Stimulated activated memory B cell treated with anti-CD40 and anti-IgM and Interleukin-4, amounts not matched to agents 10 μg/mL and 1 μg/mL and 100 μg/mL, for 72 hours (primary cell): ENCODE measurements around the gene AP1M1.
"Not testable (repeated sequence)": the region's sequence is repeated elsewhere in the genome, so short reads cannot be mapped to it uniquely, and the experiment has no call there.

ENCODE experiments used
- ATAC-seq: fragments of 150-1000 bp; cut with Tn5 transposase; 2 replicates; pipeline ENCODE4 v1.10.0; 2021
- H3K27ac Mint-ChIP-seq: one replicate; pipeline ENCODE4 v1.8.0; 2022; ENCODE audit warnings: mild to moderate bottlenecking, mixed read lengths
- H3K27me3 Mint-ChIP-seq: one replicate; pipeline ENCODE4 v1.8.0; 2022; ENCODE audit warnings: mixed read lengths
- H3K36me3 Mint-ChIP-seq: one replicate; pipeline ENCODE4 v1.8.0; 2022; ENCODE audit warnings: mixed read lengths
- H3K4me1 Mint-ChIP-seq: one replicate; pipeline ENCODE4 v1.8.0; 2022; ENCODE audit warnings: mixed read lengths
- H3K4me3 Mint-ChIP-seq: one replicate; pipeline ENCODE4 v1.8.0; 2022; ENCODE audit warnings: mild to moderate bottlenecking, moderate library complexity, mixed read lengths
- H3K9me3 Mint-ChIP-seq: one replicate; pipeline ENCODE4 v1.8.0; 2022; ENCODE audit warnings: mixed read lengths

Gene AP1M1

DNA sequence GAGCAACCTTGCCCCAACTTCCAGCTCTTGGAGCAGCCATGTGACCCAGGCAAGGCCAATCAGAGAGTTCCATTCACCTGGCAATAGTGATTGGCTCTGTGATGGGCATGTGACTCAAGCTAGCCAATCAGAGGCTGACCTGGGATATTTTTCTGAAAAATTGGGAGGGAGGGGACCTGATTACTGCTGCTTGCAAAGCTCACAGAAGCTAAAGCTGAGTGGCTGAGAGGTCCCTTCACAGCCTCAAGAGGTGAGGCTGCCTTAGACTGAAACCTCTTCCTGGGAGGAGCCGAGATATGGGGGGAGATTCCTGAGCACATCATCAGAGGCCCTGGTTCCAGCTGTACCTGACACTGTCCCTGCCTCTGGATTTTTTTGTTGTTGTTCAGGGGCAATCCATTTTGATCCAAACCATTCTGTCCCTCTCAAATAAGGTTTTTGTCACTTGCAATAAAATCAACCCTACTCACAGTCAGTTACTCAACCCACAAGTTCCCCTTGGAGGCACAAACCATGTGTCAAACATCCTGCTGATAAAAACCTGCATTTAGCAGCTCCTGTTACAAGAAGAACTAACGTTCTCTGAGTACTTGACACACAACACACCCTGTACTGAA lies 29.1 kb upstream of the AP1M1 start:
- H3K27ac Mint-ChIP-seq: peak overlapping the region; percentile 42
- no peaks in the 10 kb centered on the region for H3K36me3 Mint-ChIP-seq
- H3K27me3 Mint-ChIP-seq: no peaks in the 10 kb centered on the region
- ATAC-seq: no peak
- no peak overlapping the region for H3K4me3 Mint-ChIP-seq
- no peaks in the 10 kb centered on the region for H3K9me3 Mint-ChIP-seq
- peaks cover 53% of the 10 kb centered on the region for H3K4me1 Mint-ChIP-seq

DNA sequence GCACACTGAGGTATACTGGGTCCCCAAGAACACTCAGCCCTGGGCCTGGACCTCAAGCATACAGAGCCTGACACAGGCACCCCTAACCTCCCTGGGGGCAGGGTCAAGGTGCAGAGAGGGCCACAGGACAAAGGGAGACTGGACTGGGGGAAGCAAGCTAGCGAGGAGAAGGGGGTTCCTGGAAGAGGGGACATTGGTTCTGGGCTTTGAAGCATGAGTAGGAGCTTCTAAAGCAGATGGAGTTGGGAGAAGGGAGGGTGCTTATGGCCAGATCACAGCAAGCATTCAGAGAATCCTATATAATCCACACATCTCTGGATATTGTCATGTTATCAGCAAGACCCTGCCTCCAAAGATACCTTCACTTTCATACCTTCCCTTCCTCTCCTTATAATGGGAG lies 27.6 kb upstream of the AP1M1 start:
- peaks cover 54% of the 10 kb centered on the region for H3K4me1 Mint-ChIP-seq
- no peak overlapping the region for H3K4me3 Mint-ChIP-seq
- H3K27ac Mint-ChIP-seq: peak overlapping the region; percentile 42
- no peak for ATAC-seq
- no peaks in the 10 kb centered on the region for H3K9me3 Mint-ChIP-seq
- no peaks in the 10 kb centered on the region for H3K27me3 Mint-ChIP-seq
- H3K36me3 Mint-ChIP-seq: no peaks in the 10 kb centered on the region

DNA sequence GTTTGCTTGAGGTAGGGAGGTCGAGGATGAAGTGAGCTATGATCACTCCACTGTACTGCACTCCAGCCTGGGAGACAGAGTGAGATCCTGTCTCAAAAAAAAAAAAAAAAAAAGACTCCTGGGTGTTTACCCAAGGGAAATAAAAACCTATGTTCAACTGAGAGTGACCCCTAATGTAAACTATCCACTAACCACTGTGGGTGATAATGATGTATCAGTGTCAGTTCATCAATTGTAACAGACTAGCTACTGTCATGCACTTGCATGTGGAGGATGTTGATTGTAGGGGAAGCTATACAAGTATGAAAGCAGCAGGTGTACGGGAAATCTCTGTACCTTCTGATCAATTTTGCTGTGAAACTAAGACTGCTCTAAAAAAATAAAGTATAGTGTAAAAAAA lies 21.8 kb upstream of the AP1M1 start:
- Mint-ChIP-seq H3K36me3 (no peaks in the 10 kb centered on the region), H3K27ac (no peak overlapping the region), H3K4me3 (no peak overlapping the region), H3K9me3 (no peaks in the 10 kb centered on the region), H3K4me1 (peaks cover 41% of the 10 kb centered on the region), H3K27me3 (no peaks in the 10 kb centered on the region)
- no peak for ATAC-seq

DNA sequence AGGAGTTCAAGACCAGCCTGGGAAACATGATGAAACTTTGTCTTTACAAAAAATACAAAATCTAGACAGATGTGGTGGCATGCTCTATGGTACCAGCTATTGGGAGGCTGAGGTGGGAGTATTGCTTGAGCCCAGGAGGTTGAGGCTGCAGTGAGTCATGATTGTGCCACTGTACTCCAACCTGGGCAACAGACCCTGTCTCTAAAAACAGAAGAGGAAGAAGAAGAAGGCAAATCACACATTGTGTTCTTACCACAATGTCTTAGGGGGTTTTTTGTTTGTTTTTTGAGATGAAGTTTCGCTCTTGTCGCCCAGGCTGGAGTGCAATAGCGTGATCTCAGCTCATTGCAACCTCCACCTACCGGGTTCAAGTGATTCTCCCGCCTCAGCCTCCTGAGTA lies 18.8 kb upstream of the AP1M1 start:
- H3K36me3 Mint-ChIP-seq, H3K9me3 Mint-ChIP-seq, H3K27me3 Mint-ChIP-seq, H3K4me3 Mint-ChIP-seq: not testable (repeated sequence)
- ATAC-seq: peak; percentile 59
- Mint-ChIP-seq H3K27ac (peak overlapping the region; percentile 12), H3K4me1 (peaks cover 26% of the 10 kb centered on the region)

DNA sequence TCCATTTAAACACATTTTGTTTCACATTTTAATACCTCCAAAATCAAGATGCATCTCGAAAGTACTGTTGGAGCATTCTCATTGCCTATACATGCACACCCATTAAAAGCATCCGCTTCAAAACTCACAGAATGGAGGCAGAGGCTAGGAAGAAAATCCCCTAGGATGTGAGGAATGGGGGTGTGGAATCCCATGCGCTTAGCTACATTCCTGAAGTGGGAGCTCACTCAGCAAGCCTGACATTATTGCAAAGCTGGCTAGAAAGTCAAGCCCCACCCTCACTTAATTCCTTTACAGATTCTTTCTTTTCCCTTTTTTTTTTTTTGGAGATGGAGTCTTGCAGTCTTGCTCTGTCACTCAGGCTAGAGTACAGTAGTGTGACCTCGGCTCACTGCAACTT lies 17.1 kb upstream of the AP1M1 start:
- Mint-ChIP-seq H3K4me3 (no peak overlapping the region), H3K27ac (no peak overlapping the region), H3K9me3 (no peaks in the 10 kb centered on the region), H3K4me1 (peaks cover 35% of the 10 kb centered on the region), H3K36me3 (peaks cover 5% of the 10 kb centered on the region), H3K27me3 (no peaks in the 10 kb centered on the region)
- ATAC-seq: no peak

DNA sequence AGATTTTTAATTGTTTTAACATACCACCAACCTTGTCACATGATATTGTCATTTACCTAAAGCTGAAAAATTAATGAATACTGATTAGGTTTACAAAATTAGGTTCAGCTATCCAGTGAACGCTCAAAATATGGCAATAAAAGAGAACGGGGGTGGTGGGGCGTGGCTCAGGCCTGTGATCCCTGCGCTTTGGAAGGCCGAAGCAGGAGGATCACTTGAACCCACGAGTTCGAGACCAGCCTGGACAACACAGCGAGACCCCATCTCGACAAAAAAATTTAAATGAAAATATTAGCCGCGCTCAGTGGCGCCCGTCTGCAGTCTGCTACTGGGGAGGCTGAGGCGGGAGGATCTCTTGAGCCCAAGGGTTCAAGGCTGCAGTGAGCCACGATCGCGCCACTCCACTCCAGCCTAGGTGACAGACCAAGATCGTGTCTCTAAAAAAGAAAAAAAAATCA lies 13.0 kb upstream of the AP1M1 start:
- H3K9me3 Mint-ChIP-seq: no peaks in the 10 kb centered on the region
- H3K4me1 Mint-ChIP-seq: peaks cover 49% of the 10 kb centered on the region
- no peaks in the 10 kb centered on the region for H3K27me3 Mint-ChIP-seq
- H3K4me3 Mint-ChIP-seq: peak overlapping the region; percentile 100
- no peak for ATAC-seq
- peak overlapping the region; percentile 100 for H3K27ac Mint-ChIP-seq
- H3K36me3 Mint-ChIP-seq: peaks cover 28% of the 10 kb centered on the region

DNA sequence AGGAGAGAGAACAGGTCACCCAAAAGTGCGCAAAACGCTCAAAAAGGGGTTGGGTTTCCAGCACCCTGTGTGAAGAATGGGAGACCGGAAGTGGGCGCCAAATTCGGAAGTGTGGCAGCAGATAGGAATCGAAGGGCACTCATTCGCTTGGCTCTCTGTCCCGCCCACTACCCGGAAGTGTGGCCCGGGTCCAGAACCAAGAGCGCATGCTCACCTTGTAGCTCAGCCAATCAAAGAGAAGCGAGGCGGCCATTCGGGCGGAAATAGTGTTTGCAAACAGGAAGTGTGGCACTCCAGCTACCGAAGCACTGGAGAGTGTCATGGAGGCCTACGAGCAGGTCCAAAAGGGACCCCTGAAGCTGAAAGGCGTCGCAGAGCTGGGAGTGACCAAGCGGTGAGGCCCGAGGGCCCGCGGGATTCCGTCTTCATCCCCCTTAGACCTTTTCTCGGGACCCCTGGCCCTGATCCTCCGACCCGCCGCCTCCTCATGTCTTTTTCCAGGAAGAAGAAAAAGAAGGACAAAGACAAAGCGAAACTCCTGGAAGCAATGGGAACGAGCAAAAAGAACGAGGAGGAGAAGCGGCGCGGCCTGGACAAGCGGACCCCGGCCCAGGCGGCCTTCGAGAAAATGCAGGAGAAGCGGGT lies 12.5 kb upstream of the AP1M1 start, which contains the start of gene FAM32A:
TSS of gene FAM32A (plus strand) at position 288 of the 645 bp plus-strand sequence. CDS start at position 321, 33 bp downstream.
- peak; percentile 96 for ATAC-seq
- no peaks in the 10 kb centered on the region for H3K27me3 Mint-ChIP-seq
- H3K9me3 Mint-ChIP-seq: no peaks in the 10 kb centered on the region
- peaks cover 34% of the 10 kb centered on the region for H3K36me3 Mint-ChIP-seq
- peak within 1 kb of the TSS; percentile 100 for H3K27ac Mint-ChIP-seq
- H3K4me1 Mint-ChIP-seq: peaks cover 44% of the 10 kb centered on the region
- H3K4me3 Mint-ChIP-seq: peak within 1 kb of the TSS; percentile 100

DNA sequence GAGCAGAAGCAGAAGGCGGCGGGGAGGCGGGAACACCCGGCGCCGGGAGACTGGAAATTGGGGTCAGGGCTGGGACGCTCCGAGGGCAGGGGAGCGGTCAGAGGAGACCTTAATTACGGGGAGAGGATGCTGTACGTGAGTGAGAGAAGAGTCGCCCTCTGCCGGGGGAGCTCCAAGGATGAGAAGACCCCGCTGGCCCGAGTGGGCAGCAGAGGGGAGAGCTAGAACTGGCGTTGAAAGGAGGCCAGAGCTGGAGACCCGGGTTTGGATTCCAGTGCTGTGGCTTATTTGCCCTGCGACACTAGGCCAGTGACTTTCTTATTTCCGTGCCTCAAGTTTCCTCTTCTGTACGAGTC lies 12.0 kb upstream of the AP1M1 start:
- no peaks in the 10 kb centered on the region for H3K27me3 Mint-ChIP-seq
- peaks cover 39% of the 10 kb centered on the region for H3K36me3 Mint-ChIP-seq
- no peaks in the 10 kb centered on the region for H3K9me3 Mint-ChIP-seq
- H3K4me1 Mint-ChIP-seq: peaks cover 44% of the 10 kb centered on the region
- peak overlapping the region; percentile 100 for H3K27ac Mint-ChIP-seq
- ATAC-seq: peak; percentile 57
- H3K4me3 Mint-ChIP-seq: peak overlapping the region; percentile 100

DNA sequence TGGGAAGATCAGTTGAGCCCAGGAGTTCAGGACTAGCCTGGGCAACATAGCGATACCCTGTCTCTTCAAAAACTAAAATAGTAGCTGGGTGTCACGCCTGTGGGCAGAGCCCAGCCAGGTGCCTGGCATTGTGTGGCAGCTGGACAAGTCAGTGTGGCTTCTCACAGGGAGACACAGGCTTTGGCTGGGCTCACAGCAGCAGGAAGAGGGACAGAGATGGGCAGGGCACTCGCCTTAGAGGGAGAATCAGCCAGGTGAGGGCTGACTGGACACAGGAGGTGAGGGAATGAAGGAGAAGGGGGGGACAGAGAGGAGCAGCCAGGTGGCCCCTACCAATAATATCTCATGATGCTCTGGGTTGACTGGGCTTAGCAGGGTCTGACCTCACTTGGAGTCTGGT lies 9.2 kb upstream of the AP1M1 start:
- Mint-ChIP-seq H3K27me3 (no peaks in the 10 kb centered on the region), H3K9me3 (no peaks in the 10 kb centered on the region), H3K27ac (no peak overlapping the region), H3K4me3 (no peak overlapping the region), H3K36me3 (peaks cover 53% of the 10 kb centered on the region), H3K4me1 (peaks cover 36% of the 10 kb centered on the region)
- no peak for ATAC-seq

DNA sequence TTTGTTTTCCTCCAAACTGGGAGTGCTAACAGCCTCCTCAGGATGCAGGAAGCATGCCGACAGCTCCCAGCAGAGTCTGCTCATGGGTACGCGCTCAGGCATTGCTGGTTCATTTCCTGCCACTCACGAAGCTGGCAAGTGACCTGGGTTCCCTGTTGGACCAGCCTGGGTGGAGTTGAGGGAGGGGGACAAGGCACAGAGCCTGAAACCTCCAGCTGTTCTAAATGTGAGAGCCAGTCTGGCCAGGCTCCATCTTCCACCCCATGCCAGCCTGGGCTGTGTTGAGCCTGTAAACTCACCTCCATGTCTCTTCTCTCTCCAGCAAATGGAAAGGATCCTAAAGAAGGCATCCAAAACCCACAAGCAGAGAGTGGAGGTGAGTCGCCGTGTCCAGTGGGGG lies 7.5 kb upstream of the AP1M1 start:
- H3K36me3 Mint-ChIP-seq: peaks cover 52% of the 10 kb centered on the region
- H3K4me3 Mint-ChIP-seq: no peak overlapping the region
- no peaks in the 10 kb centered on the region for H3K9me3 Mint-ChIP-seq
- no peak overlapping the region for H3K27ac Mint-ChIP-seq
- ATAC-seq: no peak
- no peaks in the 10 kb centered on the region for H3K27me3 Mint-ChIP-seq
- peaks cover 31% of the 10 kb centered on the region for H3K4me1 Mint-ChIP-seq

DNA sequence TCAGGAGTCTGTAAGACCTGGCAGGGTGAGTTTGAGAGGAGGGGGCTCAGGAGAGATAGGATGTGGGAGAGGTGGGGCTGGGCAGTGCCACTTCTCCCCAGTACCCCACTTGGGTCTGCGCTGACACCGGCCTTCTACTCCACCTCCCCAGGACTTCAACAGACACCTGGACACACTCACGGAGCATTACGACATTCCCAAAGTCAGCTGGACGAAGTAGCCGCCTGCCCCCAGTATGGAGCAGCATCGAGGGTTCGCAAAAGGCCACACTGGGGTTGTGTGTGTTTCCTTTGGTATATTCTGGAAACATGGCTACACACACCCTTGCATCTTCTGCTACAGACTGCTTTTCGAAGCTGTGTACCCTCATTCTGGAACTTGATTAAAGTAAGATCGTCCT lies 7.0 kb upstream of the AP1M1 start:
- no peak overlapping the region for H3K27ac Mint-ChIP-seq
- ATAC-seq: no peak

DNA sequence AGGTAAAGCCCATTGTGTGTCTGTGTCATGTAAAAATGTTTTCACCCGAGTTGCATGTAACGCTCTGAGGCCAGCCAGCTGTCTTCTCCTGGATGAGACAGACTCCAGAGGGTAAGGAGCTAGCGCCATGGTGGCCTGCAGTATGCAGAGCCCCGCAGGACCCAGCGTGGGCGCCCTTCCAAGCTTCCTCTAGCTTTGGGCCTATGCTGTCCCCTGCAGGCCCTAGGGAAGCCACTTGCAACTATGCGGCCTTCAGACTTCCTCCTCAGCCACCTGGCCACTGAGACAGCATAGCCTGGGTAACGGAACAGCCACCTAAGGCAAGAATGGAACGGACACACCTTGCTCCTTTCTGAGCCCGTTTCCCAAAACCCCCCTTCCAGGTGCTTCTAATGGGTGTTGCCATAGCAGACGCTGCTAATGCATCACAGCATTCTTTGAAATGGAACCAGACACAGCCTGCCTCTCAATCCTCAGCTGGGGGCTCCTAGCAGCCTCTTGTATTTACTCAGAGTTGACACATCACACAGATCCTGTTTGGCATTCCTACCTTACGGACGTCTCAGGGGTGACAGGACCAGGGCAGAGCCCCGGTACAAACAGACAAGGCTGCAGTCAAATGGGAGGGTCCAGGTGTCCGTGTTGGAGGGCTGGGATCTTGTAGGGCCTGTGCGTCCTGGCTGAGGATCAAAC lies 6.3 kb upstream of the AP1M1 start:
- ATAC-seq: no peak
- Mint-ChIP-seq H3K27ac (no peak overlapping the region), H3K36me3 (peaks cover 46% of the 10 kb centered on the region), H3K4me1 (peaks cover 22% of the 10 kb centered on the region), H3K27me3 (no peaks in the 10 kb centered on the region), H3K4me3 (no peak overlapping the region), H3K9me3 (no peaks in the 10 kb centered on the region)

More for the DNA sequence above, 7.0 kb upstream of the AP1M1 start:
- Mint-ChIP-seq H3K4me3 (no peak overlapping the region), H3K9me3 (no peaks in the 10 kb centered on the region), H3K36me3 (peaks cover 46% of the 10 kb centered on the region), H3K27me3 (no peaks in the 10 kb centered on the region), H3K4me1 (peaks cover 25% of the 10 kb centered on the region)

DNA sequence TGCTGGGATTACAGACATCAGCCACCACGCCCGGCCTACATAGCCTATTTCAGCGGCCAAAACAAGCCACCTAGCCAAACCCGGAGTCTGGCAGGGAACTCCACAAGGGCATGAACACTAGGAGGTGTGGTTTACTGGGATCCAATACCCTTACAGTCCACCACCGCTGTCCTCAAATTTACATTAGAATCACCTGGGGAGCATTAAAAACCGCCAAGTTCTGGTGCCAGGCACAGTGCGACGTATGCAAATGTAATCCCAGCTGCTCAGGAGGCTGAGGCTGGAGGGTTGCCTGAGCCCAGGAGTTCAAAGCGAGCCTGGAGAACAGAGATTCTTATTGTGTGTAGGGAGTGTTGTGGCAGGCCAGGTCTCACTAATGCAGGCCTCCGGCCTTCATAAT lies 4.2 kb upstream of the AP1M1 start:
- H3K27ac Mint-ChIP-seq: no peak overlapping the region

DNA sequence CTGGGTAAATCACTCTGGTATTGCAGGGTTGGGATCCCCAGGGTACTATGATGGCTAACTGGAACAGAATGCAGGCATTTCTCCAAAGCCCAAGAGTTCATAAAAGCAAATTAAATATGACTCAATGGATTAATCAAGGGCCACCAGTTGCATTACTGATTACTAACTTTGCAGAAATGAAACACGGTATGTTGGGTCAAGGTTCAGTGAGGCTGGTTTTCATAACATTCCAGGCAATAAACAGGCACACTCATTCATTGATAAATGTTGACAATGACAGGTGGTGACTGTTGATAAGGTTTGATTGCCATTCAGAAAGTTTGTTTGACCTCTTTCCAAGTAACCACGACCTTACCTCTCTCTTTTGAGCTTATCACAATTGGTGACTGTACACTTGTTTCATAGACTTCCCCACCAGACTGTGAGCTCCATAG lies 506 bp upstream of the AP1M1 start:
- Mint-ChIP-seq H3K4me1 (peaks cover 46% of the 10 kb centered on the region), H3K36me3 (peaks cover 15% of the 10 kb centered on the region), H3K27me3 (no peaks in the 10 kb centered on the region), H3K9me3 (no peaks in the 10 kb centered on the region), H3K27ac (peak overlapping the region; percentile 95), H3K4me3 (peak overlapping the region; percentile 95)
- no peak for ATAC-seq

More for the DNA sequence above, 4.2 kb upstream of the AP1M1 start:
- H3K9me3 Mint-ChIP-seq: no peaks in the 10 kb centered on the region
- peaks cover 18% of the 10 kb centered on the region for H3K4me1 Mint-ChIP-seq
- peaks cover 33% of the 10 kb centered on the region for H3K36me3 Mint-ChIP-seq
- no peak overlapping the region for H3K4me3 Mint-ChIP-seq
- no peaks in the 10 kb centered on the region for H3K27me3 Mint-ChIP-seq
- no peak for ATAC-seq

DNA sequence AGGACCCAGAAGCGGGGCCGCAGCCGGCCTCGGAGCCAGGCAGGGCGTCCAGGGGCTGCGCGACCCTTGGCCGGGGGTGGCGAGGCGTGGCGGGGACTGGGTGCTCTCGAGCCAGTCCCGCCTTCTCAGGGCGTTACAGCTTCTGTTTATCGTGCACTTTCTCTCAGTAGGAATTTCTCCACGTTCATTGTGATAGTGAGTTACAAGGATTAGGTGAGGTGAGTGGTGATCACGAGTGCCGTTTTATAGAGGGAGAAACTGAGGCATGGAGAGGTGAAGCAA lies 600 bp downstream of the AP1M1 start:
- Mint-ChIP-seq H3K9me3 (no peaks in the 10 kb centered on the region), H3K27me3 (no peaks in the 10 kb centered on the region), H3K27ac (peak overlapping the region; percentile 95), H3K36me3 (peaks cover 26% of the 10 kb centered on the region), H3K4me1 (peaks cover 57% of the 10 kb centered on the region), H3K4me3 (peak overlapping the region; percentile 95)
- peak; percentile 1 for ATAC-seq
